K562 (cell line): ENCODE data around the gene GATAD2B. TPM values are rescaled to one million over a fixed set of nuclear protein-coding genes. Genes with fewer than 3 reads are reported as not detected.

Source experiments
- ATF6 ChIP-seq: sonication (generic); formaldehyde crosslinking; IDR thresholded peaks from 2 replicates; pipeline ENCODE4 v1.4.0; 2020; ENCODE audit warnings: mild to moderate bottlenecking, missing genetic modification reagents
- ATF7 ChIP-seq: fragments of 450-650 bp; IDR thresholded peaks from 2 replicates; pipeline ENCODE4 v1.7.1; 2014; ENCODE audit warnings: mild to moderate bottlenecking, moderate library complexity
- FOSL1 ChIP-seq: fragments of 200-800 bp; sonication (Bioruptor generic); conservative IDR thresholded peaks from 2 replicates; pipeline ENCODE4 v1.6.1; 2016; ENCODE audit warnings: missing genetic modification characterization, missing compliant biosample characterization
- HMBOX1 ChIP-seq: sonication (generic); IDR thresholded peaks from 2 replicates; pipeline ENCODE4 v1.6.1; 2016
- polyA plus RNA-seq, 8 experiments: library from polyadenylated mRNA; depleted of rRNA in 4 of 8; stranded (reverse) in 5 of 8; unstranded in 3 of 8; fragments of >200 nt; fragmentation: Nextera tagmentation in 2 of 8; fragmentation: Illumina TruSeq in 1 of 8; extraction: Ambion mirVana in 2 of 8; extraction: Trizol in 1 of 8; gene quantifications; 2 replicates each; pipeline versions ENCODE4 v1.2.1 to v1.2.3, GENCODE V29; 2011 to 2014; ENCODE audit warnings: inconsistent platforms in 1 of 8, missing spikeins in 1 of 8
- total RNA-seq, 7 experiments: library from RNA; depleted of rRNA in 6 of 7; stranded (reverse); fragments of >200 nt in 6 of 7; fragmentation: Illumina TruSeq in 2 of 7; extraction: Trizol in 2 of 7; gene quantifications; 2 replicates each; pipeline versions ENCODE4 v1.2.1 to v1.2.3, GENCODE V29; 2011 to 2021; ENCODE audit warnings: low replicate concordance in 1 of 7
- TF ChIP-seq, protein P1 (sequence below): fragments of 450-650 bp; IDR thresholded peaks from 2 replicates; pipeline ENCODE4 v1.6.1; 2017; ENCODE audit warnings: antibody characterized with exemption

Gene GATAD2B
- total and polyA plus RNA-seq, 9 of the 15 experiments (the other 6 are each of a cell fraction or from before 2014, with no cell fraction given), result 1.5 to 40.2 (median 4.9) TPM

DNA sequence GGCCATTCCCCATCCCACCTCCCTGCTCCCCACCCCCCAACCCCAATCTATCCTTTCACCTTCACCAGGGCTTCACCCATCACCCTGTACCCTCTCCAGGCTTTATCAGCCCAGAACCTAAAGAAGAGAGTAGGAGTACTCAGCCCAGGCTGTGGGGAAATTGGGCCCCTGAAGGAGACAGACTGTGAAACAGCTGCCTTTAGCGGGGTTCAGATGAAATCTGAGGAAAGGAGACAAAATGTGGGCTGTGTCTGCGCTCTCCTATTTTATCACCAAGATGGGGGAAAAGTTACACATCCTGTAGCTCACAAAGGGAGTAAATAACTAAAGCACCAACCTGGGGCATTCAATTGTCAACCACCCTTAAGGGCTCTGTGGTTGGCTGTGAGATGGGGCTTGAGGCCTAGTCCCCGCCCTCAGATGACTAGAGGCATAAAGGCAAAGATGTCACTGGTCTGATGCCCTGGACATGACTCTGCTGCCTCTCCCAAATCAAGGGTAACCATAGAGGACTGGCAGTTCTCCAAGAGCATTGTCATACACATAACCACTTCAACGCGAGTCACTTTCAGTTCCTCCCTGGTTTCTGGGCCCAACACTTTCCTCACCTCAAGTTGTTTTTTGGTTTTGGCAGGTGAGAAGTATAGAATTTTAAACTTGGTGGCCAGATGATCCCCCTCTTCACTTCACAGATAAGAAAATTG is 117.6 kb downstream of the GATAD2B start (continued):
- peak; percentile 78 for TF ChIP-seq HMBOX1
- no peak; the same call in 1 of the 2 replicates for TF ChIP-seq FOSL1 (tag)
- peak; percentile 29; the same call in 1 of the 2 replicates for TF ChIP-seq ATF7
- TF ChIP-seq, protein P1, sequence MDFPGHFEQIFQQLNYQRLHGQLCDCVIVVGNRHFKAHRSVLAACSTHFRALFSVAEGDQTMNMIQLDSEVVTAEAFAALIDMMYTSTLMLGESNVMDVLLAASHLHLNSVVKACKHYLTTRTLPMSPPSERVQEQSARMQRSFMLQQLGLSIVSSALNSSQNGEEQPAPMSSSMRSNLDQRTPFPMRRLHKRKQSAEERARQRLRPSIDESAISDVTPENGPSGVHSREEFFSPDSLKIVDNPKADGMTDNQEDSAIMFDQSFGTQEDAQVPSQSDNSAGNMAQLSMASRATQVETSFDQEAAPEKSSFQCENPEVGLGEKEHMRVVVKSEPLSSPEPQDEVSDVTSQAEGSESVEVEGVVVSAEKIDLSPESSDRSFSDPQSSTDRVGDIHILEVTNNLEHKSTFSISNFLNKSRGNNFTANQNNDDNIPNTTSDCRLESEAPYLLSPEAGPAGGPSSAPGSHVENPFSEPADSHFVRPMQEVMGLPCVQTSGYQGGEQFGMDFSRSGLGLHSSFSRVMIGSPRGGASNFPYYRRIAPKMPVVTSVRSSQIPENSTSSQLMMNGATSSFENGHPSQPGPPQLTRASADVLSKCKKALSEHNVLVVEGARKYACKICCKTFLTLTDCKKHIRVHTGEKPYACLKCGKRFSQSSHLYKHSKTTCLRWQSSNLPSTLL, result no peak
- no peak for TF ChIP-seq ATF6 (CRISPR knock-in tag)
